Activated CD4-positive, CD25-positive, alpha-beta regulatory T cell treated with anti-CD3 and anti-CD28 coated beads, Interleukin-2, amount 50 U/mL, for 16 hours (primary cell): ENCODE measurements around the gene HOXA4.

Experiments used
- DNase-seq: peaks from one replicate; pipeline ENCODE4 v3.0.0-alpha.2; 2020; ENCODE audit warnings: low read depth, low spot score

The HOXA4 gene

GRCh38 chr7:27133409-27134231 is 3.1 kb upstream of the HOXA4 start:
- DNase-seq, result no peak

DNA sequence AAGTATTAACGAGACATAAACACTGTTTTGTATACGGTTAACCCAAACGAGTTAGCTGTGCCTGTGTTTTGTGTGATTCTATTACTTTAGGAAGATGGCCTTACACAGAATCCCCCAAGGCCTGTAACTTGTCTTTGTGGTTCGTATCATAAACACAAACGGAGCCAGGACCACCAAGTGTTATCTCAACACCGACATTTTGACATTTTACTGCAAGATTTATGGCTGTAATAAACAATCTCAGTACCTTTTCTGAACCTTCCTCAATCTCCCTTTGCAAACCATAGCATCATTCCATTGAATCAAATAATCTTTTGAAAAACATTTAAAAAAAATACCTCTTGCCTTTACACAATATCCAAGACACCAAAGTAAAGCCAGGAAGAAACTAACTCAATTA is 2.4 kb upstream of the HOXA4 start:
- no peak for DNase-seq

GRCh38 chr7:27132214-27132613 is 1.7 kb upstream of the HOXA4 start:
- DNase-seq, result no peak

DNA sequence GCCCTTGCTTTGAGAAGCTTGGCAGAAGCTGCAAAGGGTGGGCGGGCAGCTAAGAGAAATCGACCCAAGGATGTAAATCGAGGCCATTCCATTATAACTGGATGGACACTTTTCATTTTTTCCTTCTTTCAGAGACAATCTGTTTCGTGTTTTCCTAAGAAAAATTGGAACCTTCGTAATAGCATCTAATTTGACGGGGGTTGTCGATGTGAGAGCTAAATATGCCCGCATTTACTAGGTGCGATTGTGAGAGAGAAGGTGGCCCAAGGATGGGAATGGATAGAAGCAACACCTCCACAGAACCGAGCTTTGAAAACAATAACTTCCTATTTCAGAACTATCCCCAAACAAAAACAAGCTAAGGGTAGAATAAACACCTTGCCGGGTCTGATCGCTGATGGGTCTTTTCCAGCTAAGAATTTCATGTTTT is 848 bp upstream of the HOXA4 start:
- DNase-seq, result no peak

GRCh38 chr7:27129729-27130539 is 623 bp downstream of the HOXA4 start:
- no peak for DNase-seq

DNA sequence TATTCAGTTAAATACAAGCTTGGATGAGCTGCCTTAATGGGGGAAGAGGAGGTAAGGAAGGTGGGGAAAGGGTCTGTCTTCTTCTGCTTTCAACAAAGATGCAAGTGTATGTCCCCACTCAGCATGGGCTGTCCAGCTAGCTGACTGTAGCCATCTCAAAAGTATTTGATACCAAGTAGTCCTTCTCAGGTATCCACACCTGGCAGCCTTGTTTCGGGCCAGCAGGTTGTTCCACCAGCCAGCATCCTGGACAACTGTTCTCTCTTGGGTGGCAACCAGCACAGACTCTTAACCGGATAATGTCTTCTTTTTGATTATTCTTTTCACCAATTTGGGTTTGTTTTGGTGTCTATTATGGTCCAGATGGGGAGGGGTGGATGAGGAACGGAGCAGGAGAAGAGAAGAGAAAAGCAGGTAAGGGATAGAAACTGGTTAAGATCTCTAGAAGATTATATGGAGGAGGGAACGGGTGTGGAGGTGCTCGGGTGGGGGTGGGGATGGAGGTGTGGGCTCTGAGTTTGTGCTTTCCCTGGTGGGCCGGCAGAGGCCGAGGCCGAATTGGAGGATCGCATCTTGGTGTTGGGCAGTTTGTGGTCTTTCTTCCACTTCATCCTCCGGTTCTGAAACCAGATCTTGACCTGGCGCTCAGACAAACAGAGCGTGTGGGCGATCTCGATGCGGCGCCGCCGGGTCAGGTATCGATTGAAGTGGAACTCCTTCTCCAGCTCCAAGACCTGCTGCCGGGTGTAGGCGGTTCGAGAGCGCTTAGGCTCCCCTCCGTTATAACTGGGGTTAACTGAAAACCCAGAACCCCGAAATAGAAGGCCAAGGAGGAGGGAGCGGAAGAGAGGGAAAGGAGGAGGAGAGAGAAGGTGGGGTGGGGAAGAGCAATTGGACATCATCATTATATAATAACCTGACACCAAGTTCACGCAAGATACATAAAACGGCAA is 1.5 kb downstream of the HOXA4 start:
- DNase-seq, result no peak

DNA sequence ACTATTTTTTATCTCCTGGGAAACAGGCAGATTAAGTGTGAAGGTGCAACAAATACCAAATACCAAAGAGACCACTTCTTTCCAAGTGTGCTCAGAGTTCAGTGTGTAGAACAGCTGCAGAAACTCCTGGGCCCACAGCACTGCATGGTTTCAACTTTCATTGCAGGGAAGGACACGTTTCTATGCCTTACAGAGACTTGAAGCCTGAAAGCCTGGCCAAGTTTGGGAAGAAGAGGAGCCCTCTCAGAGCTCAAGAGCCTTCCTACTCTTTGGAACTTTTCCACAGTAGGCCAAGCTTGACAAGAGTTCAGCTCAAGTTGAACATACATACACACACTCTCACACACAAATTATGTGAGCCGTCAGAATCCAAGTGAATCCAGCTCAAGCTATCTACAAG is 2.5 kb downstream of the HOXA4 start:
- DNase-seq, result no peak

DNA sequence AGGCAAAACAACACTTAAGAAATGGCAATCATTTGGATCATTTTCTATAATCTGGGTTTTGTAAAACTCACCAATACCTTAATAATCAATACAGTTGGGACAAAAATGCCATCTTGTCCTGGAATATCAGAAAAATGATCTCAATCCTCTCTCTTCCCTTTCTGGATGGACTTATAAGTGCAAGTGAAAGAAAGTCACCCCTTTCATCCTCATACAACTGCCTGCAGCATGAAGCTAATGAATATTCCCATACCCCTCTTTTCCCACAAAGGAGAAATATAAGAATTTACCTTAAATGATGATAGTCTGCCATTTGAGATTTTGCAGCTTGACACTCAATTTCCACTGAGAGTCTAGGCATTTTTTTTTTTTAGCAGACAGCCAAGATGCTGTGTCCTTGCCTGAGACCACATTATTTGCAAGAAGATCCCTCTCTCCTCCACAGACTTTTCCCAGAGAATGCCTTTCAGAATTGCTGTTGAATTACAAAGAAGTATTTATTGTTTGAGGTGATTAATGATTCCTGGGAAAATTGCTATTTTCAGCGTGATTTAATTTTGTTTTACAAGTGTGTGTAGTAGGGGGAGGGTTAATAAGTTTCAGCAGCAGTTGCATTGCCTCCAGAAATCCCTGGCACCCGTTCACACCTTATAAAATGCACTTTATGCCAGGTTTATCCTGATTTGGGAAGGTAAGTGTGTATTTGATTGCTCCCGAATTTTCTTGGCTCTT is 3.8 kb downstream of the HOXA4 start:
- DNase-seq, result no peak

DNA sequence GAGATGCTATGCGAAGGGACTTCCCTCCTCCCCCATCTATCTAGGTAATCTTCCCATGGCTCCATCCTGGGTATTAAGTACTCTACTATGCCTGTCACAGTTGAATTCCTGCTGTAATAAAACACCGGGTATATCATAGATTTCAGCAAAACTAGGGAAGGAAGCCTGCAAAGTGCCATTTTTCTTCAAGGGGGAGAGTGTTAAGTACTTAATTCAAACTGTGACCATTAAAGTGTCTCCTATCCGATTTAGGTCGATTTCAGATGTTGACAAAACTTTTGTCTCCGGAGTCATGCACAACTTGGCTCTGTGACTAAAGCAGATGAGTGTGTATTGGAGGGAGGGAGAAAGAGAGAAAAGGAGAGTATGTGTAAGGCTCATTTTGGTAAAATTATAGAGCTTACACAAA is 4.6 kb downstream of the HOXA4 start:
- no peak for DNase-seq

GRCh38 chr7:27124902-27125689 is 5.5 kb downstream of the HOXA4 start:
- DNase-seq, result no peak

GRCh38 chr7:27124096-27124901 is 6.3 kb downstream of the HOXA4 start:
- no peak for DNase-seq

- no peak for DNase-seq
Observed at GRCh38 chr7:27123477-27124053, 7.0 kb downstream of the HOXA4 start.

GRCh38 chr7:27123007-27123476 is 7.5 kb downstream of the HOXA4 start:
- DNase-seq, result no peak

- no peak for DNase-seq
Observed at GRCh38 chr7:27122077-27122910, 8.3 kb downstream of the HOXA4 start.

GRCh38 chr7:27121684-27122076 is 8.9 kb downstream of the HOXA4 start:
- no peak for DNase-seq

GRCh38 chr7:27119412-27119911 is 11.1 kb downstream of the HOXA4 start:
- DNase-seq, result no peak

DNA sequence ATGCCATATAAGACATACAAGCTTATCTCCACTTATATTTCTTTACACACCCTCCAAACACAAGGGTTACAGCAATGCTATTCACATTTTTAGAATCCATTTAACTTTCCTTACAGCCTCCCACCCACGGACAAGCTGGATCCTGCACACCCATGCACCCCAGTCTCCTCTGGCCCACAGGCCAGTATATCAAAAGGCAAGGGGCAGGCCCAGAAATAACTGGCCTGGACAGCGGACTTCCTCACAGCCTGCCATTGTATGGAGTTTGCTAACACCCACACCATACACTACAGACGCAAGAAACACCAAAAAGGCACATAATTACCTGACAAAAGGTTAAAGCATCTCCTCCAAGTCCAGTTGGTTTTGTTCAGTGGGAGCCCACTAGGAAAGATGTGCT is 12.0 kb downstream of the HOXA4 start:
- no peak for DNase-seq
